Keratinocyte (primary cell): ENCODE data around the gene PPP2R5C.

ENCODE experiments used
- CTCF ChIP-seq, 3 experiments: IDR thresholded peaks in 1 of 3; conservative IDR thresholded peaks in 1 of 3; optimal IDR thresholded peaks in 1 of 3; 2 replicates in 2 of 3; 3 replicates in 1 of 3; pipeline versions ENCODE3 to v1.5.1; 2011; ENCODE audit warnings: low read length in 3 of 3, mild to moderate bottlenecking in 3 of 3, moderate library complexity in 2 of 3, control low read depth in 1 of 3, inconsistent platforms in 1 of 3; ENCODE audit not compliant: insufficient read depth in 2 of 3; ENCODE audit errors: extremely low read depth in 1 of 3
- EZH2 ChIP-seq: IDR thresholded peaks from one replicate; pipeline ENCODE4 v1.6.1; 2012; ENCODE audit warnings: inconsistent platforms, mild to moderate bottlenecking, low read length, moderate library complexity

GRCh38 chr14:101867854-101868253 is 106.3 kb downstream of the PPP2R5C start:
- no peak for TF ChIP-seq CTCF (optimal IDR thresholded peaks at IDR 0.05 in 1 of 3, IDR thresholded peaks at IDR 0.05 in 1 of 3, conservative IDR thresholded peaks at IDR 0.05 in 1 of 3; ENCODE audit: extremely low read depth in 1 of 3, insufficient read depth in 2 of 3, low read length in 3 of 3)
- TF ChIP-seq EZH2, result no peak
